Activated gamma-delta T cell treated with anti-CD3 and anti-CD28 coated beads, Interleukin-2, amount 50 U/mL, for 16 hours (primary cell): ENCODE results near the gene NCLN.
"Not testable (repeated sequence)": the region's sequence is repeated elsewhere in the genome, so short reads cannot be mapped to it uniquely, and the experiment has no call there.

Experiments
- DNase-seq: peaks from one replicate; pipeline ENCODE4 v3.0.0-alpha.2; 2020; ENCODE audit warnings: low read depth

The NCLN gene

DNA sequence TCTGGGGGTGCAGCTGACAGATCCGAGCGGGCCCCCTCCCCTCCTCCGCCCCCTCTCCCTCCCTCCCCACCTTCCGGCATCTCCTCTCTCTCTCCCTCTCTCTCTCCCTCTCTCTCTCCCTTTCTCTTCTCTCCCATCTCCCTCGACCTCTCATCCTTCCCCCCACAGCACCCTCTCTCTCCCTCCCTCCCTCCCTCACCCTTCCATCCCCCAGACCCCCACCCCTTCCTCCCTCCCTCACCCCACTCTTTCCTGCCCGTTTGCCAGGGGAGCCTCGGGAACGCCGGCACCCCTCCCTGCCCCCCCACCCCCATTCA, 39.4 kb downstream of the NCLN start:
- DNase-seq = no peak

DNA sequence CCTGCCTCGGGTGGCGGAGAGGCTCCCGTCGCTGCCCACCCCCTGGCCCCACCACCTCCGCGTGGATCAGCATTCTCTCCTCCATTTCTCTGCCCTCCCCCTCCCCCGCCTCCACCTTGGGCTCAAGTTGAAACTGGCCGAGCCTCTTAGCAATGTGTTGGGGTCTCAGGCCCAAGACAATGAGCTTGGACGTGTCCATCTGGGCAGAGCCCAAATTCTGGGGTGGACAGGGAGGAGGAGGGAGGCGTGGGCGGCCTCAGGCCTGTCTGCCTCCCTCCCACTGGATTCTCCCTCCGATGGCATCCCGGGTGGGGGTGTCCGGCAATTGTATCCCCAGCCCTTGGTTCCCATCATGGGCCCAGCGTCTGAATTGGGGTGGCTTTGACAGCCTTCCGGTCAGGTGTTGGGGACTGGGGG, 40.0 kb downstream of the NCLN start:
- no peak for DNase-seq

DNA sequence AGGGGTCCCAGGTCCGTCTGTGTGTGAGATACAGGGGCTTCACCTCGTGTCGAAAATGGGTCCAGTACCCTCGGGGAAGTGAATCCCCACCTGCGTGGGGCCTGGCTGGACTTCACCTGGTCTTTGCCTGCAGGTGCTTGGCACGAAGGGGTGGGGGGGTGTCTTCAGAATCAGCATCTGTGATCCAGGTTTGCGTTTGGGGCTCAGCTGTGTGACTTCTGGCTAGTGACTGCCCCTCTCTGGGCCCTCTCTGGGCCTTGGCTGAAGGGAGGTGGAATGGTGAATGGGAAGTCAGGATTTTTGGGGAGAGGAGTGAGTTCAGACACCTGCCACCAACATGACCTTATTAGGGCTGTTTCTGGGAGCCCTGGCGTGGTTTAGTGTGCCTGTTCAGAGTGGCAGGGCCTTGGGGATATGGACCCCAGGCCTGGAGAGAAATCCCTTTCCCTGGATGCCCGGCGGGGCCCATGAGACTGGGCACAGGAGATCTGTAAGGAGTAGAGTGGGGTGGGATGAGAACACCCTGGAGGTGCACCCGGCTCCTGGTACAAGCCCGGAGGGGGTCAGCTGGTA, 41.4 kb downstream of the NCLN start:
- DNase-seq = no peak

DNA sequence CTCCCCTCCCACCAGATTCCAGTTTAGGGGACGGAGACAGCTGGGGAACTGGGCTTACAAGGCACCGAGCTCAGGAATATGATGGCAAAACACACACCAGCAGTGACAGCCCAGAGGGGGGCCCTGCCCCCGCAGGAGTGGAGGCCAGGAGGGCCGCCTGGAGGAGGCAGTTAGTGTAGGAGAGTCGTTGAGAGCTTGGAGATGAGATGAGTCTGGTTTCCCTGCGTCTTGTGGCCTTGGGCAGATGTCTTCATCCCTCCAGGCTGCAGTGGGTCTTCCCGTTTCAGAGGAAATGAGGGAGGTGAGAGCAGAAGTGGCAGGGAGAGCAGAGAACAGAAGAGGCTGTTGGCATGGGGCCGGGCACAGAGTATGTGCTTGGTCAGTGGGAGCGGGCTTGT, 43.6 kb downstream of the NCLN start:
- DNase-seq = no peak

- no peak for DNase-seq
Observed at GRCh38 chr19:3229888-3230496, 44.3 kb downstream of the NCLN start.

GRCh38 chr19:3231288-3231687, 45.6 kb downstream of the NCLN start:
- DNase-seq = no peak

DNA sequence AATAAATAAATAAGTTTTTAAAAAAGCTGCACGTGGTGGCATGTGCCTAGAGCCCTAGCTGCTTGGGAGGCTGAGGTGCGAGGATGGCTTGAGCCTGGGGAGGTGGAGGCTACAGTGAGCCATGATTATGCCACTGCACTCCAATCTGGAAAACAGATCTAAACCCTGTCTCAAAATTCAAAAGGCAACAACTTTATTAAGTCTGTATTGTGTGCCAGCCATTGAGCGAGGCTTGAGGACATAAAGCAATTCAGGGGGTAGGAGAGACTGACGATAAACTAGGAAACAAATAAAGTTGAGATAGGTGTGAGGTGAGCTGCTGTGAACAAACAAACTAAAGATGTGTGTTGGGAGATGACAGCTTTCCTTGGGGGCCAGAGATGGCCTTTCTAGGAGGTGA, 47.4 kb downstream of the NCLN start:
- DNase-seq = no peak

- DNase-seq = no peak
Observed at GRCh38 chr19:3233831-3234230, 48.1 kb downstream of the NCLN start.

GRCh38 chr19:3234800-3235199, 49.1 kb downstream of the NCLN start:
- DNase-seq = no peak

- DNase-seq = not testable (repeated sequence)
Observed at GRCh38 chr19:3235604-3236003, 49.9 kb downstream of the NCLN start.

GRCh38 chr19:3236272-3236671, 50.5 kb downstream of the NCLN start:
- no peak for DNase-seq

DNA sequence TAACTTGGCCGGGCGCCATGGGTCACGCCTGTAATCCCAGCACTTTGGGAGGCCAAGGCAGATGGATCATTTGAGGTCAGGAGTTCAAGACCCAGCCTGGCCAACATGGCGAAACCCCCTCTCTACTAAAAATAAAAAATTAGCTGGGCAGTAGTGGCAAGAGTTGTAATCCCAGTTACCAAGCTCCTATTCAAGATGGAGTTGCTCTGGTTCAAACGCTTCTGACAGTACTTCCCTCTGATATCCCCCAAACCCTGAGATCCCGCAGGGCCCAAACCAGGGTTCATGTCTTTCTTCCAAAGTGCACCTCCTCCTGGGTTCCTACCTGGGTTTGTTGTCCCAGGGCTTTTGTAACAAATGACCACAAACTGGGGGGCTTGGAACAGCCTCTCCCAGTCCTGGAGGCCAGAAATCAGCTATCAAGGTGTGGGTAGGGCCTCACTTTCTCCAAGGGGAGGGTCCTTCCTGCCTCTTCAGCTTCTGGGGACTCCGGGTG, 52.4 kb downstream of the NCLN start:
- no peak for DNase-seq

GRCh38 chr19:3239367-3239766, 53.6 kb downstream of the NCLN start:
- no peak for DNase-seq

DNA sequence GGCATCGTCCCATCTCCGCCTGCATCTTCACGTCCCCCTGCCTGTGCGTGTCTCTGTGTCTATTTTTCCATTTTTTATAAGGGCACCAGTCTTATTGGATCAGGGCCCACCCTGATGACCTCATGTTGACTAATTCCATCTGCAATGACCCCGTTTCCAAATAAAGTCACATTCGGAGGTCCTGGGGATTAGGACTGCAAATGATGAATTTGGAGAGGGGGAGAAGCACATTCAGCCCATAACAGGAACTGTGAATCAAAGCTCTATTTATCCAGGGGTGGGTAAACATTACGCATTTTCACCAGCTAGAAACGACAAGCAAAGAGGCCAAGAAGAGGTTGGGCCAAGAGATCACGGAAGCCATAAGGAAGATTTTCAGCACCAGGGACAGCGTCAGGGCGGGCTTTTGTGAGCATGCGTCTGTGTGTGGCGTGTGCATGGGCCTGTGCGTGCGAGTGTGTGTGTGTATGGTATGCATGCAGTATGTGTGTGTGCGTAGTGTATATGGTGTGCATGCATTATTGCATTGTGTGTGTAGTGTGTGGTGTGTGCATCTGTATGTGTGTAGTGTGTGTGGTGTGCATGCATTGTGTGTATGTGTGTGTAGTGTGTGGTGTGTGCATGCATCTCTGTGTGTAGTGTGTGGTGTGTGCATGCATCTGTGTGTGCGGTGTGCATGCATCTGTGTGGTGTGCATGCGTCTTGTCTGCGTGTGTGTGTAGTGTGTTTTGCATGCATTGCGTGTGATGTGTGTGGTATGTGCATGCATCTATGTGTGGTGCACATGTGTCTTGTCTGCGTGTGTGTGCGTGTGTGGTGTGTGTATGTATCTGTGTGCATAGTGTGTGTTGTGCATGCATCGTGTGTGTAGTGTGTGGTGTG, 58.3 kb downstream of the NCLN start:
- DNase-seq = no peak

GRCh38 chr19:3245050-3245449, 59.3 kb downstream of the NCLN start:
- no peak for DNase-seq

- no peak for DNase-seq
Observed at GRCh38 chr19:3248728-3249326, 63.1 kb downstream of the NCLN start.

DNA sequence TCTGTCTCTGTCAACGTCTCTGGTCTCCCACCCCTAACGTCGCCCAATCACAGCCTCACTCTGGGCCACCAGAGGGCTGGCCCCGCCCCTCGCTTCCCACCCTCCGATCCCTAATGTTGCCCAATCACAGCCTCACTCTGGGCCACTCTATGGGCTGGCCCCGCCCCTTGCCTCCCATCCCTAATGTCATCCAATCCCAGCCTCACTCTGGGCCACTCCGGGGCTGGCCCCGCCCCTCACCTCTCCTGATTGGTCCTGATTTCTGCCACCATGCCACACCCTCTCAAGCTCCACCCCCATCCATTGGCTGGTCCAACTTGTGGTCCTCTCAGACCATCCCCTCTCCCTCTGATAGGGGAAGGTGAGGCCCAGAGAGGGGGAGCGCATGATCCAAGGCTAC, 63.7 kb downstream of the NCLN start:
- DNase-seq = no peak

DNA sequence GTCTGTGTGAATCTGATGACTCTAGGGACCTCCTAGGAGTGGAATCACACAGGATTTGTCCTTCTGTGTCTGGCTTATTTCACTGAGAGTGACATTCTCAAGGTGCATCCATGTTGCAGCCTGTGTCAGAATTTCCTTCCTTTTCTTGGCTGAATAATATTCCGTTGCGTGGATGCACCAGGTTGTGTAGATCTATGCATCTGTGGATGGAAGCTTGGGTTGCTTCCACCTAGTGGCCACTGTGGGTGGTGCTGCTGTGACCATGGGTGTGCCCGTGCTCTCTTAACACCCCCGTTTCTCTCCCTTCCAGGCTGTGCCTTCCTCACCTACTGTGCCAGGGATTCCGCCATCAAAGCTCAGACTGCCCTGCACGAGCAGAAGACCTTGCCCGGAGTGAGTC, 64.9 kb downstream of the NCLN start:
- no peak for DNase-seq

- no peak for DNase-seq
Observed at GRCh38 chr19:3251229-3251628, 65.5 kb downstream of the NCLN start.

GRCh38 chr19:3252650-3253049, 66.9 kb downstream of the NCLN start:
- no peak for DNase-seq

DNA sequence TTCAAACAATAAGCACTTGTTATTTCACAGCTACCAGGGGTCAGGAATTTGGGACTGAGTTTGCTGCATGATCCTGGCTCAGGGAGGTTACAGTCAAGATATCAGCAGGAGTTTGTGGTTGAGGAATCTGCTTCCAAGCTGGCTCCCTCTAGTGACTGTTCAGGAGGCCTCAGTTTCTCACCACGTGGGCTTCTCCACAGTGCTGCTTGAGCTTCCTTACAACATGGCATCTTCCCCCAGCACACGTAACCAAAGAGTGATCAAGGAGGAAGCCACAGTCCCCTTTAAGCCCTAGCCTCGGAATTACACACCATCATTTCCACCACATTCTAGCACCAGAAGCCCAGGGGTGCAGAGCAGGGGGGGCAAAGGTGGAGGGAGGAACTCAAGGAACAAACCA, 67.5 kb downstream of the NCLN start:
- DNase-seq = no peak

- no peak for DNase-seq
Observed at GRCh38 chr19:3254520-3254919, 68.8 kb downstream of the NCLN start.

DNA sequence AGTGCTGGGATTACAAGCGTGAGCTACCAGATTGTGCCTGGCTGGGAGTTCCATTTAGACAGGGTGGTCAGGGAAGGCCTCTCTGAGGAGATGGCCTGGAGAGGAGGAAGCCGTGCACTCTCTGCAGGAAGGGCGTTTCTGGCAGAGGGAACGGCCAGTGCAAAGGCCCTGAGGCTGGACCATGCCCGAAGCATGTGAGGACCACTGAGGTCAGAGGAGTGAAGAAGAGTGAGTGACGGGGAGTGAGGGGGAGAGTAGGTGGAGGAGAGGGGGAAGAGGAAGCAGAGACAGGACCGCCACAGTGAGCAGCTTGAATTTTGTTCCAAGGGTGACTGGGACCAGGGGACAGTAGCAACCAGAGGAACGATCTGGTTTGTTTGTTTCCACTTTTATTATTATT, 71.3 kb downstream of the NCLN start:
- no peak for DNase-seq
